ENCODE results near the gene GPR107.

The GPR107 gene

DNA sequence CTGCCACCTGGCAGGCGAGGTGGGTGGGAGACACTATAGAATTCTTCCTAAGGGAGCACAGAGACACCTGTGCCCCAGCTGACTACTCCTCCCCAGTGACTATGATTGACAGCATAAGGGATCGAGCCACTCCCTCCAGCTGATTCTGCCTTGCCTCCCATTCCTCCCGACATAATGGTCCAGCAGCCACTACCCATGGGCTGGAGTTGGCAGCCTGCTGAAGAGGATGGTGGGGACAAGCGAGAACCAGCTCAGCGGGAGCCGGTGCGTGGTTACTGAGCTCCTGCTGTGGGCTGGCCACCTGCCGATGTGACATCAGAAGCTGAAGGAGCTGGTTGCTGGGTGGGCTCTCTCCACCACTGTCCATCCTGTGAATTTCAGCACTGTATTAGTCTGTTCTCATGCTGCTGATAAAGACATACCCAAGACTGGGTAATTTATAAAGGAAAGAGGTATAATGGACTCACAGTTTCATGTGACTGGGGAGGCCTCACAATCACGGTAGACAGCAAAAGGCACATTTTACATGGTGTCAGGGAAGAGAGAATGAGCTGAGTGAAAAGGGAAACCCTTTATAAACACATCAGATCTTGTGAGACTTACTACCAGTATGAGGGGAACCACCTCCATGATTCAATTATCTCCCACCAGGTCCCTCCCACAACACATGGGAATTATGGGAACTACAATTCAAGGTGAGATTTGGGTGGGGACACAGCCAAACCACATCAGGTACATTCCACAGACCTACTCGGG lies 106.4 kb downstream of the GPR107 start:
- DNase-seq (ENCODE audit: low read depth) = no peak

DNA sequence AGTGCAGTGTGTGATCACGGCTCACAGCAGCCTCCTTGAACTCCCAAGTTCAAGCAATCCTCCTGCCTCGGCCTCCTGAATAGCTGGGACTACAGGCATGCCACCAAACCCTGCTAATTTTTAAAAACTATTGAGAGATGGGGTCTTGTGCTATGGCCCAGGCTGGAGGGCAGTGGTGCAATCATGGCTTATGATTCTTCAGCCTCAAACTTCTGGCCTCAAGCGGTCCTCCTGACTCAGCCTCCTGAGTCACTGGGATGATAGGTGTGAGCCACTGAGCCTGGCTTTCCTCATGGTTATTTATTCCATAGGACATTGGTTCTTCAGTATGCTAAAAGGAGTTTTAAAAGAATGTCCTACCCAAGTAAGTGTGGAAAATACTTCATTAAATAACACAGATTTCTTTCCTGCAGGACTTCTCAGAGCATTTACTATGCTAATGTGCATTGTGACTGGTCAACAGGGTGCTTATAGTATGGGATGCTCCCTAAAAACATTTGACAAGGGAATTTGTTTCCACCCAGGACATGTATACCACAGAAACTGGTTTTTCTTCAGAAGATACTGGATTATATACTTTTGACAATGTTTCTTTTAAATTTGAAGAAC lies 107.3 kb downstream of the GPR107 start:
- DNase-seq (ENCODE audit: low read depth) = no peak

DNA sequence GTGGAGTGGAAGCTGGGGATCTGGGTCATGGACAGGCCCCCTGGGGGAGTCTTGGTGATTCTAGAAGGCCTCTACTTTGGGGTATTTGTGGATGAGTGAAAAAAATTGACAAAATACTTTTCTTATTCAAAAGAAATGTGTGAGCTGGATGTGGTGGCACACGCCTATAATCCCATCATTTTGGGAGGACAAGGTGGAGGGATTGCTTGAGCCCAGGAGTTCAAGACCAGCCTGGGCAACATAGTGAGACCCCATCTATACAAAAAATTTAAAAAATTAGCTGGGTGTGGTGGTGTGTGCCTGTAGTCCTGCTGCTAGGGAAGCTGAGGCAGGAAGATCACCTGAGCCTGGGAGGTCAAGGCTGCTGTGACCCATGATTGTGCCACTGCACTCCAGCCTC lies 111.9 kb downstream of the GPR107 start:
- no peak for DNase-seq (ENCODE audit: low read depth)

DNA sequence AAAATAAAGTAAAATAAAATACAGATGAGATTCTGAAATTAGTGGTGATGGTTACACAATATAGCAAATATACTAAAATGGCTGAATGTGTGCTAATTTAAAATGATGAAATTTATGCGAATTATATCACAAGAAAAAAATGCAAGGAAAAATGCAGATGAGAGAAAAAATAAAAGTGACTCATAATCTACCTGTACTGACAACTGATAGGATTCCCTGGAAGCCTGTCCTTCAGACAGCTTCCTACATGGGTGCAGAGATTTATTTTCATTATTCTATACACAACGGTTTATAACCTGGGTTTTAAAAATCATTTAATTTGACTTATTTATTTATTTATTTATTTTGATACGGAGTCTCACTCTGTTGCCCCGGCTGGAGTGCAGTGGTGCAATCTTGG lies 112.7 kb downstream of the GPR107 start:
- no peak for DNase-seq (ENCODE audit: low read depth)

DNA sequence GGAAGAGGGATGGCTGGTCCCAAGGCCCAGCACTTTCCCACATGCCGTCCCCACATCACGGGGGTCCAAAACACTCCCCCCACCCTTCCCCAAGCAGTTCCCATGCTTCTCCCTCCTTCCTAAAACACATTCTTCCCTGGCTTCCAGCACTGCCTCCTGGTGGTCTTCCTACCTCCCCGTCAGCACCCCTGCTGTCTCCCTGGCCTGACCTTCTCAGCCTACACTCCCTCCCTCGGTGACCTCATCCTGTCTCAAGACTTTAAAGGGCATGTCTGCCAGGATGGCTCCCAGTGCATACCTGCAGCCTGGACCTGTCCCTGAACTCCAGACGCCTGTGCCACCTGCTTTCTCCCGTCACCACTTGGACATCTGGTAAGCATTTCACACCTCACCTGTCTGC lies 114.2 kb downstream of the GPR107 start:
- DNase-seq (ENCODE audit: low read depth) = no peak

DNA sequence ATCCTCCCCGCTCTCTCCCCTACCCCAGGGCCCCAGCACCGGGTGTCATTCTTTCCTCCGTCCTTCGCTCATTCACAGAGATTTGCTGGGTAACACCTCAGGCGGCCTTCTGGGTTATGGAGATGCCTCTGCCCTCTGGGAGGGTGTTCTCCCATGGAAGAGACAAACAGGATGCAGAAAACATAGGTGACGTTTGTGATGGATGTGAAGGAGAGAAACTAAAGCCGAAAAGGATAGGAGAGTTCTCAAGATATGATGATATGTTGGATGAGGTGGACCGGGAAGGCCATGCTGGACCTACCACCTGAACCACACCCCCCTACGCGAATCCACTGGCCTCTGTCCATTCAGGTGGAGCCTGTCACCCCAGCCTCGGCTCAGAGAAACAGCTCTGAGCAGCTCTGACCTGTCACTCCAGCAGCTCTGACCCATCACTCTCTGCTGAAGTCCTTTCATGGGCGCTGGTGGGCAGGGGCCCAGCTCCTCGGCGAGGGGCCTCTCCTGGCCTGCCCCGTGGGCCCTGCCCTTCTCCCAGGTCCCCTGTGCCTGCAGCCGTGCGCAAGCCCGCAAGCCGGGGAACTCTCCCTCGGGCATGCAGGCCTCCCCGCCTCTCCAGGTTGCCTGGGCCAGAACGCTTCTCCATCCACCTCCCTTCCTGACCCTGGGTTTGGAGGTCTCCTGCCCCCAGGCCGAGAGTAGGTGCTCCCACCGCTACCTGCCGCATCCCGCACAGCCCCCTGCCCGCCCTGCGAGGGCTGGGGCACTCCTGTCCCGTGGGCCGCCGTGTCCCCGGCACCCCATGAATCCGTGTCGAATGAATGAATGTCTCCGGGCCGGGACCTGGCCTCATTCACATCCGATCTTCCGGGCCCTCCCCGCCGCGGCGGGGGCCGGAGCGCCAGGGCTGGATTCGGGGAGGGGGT lies 117.8 kb downstream of the GPR107 start:
- DNase-seq (ENCODE audit: low read depth) = no peak

DNA sequence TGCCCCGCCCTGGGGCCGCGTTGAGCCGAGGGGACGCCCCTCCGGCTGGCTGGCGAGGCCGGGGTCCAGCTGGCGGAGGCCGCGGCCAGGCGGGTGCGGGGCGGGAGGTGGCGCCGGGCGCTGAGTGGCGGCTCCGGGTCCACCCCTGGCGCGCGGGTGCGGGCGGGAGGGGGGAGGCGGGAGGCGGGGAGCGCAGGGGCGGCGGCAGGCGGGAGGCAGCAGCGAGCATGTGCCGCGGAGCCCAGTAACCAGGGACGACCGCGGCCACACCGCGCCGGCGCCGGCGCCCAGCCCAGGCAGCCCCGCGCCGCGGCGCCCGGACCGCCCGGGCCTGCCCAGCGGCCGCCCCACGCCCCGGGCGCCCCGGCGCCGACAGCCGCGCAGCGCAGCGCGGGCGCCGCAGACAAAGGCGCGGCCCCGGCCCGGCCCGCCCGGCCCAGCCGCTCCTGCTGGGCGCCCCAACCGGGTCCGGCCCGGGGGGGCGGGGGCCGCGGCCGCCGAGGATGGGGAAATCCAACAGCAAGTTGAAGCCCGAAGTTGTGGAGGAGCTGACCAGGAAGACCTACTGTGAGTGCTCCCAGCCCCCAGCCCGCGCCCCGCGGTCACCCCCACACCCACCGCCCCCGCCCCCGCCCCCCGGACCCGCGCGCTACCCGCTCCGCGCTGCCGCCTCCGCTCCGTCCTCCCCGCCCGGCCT lies 118.6 kb downstream of the GPR107 start, which contains the start of gene NCS1:
Gene NCS1 (plus strand): TSS at position 244 of the 697 bp plus-strand sequence. CDS start 260 bp downstream, at position 504.
- peak; percentile 60 for DNase-seq (ENCODE audit: low read depth)

DNA sequence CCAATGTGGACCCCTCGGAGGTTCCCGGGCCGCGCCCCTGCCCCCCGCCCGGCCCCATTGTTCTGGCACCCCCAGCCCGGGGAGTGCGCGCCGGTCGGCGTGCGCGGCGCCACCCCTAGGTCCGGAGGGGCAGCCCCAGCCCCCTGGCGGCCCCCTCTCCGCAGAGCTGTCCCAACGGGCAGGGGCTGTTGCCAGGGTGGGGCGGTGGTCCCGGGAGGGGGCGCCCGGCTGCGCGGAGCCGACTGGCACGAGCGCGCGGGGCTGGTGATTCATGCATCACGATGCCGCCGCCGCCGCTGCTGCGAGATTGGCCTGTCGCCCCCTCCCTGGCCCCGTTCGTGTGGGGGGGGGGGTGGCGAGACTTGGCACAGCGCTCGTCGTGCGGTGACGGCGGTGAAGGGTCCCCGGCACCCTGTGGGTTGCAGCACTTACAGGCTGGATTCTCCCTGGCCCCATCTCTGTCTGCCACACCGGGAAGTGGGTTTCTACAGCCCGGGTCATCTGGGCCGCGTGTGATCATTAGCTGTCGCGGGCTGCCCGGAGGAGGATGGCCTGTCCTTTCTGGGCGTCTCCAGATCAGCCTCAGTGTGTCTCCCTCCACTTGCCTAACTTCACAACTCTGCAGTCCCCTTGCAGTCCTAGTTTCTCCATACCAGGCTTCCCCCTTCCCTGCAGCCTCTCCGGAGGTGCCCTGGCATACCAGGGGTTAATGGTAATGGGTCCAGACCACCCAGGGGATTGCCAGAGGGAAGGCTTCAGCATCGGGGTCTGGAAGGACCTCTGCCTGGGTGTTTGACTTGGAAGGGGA lies 119.4 kb downstream of the GPR107 start:
- peak; percentile 58 for DNase-seq (ENCODE audit: low read depth)

DNA sequence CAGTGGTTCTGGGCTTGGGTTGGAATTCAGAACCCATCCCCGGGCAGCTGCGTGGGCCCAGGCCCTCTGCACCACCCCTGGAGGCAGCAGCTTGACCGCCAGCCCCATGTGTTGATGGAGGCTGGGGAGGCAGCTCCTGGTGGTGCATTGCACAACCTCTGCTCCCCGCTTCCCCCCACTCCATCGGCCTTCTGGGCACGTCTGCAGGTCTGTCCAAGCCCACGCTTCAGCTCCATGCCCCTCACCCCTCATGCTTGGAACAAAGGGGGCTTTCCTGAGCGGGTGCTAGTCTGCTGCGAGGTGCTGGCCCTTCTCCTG lies 119.9 kb downstream of the GPR107 start:
- no peak for DNase-seq (ENCODE audit: low read depth)

DNA sequence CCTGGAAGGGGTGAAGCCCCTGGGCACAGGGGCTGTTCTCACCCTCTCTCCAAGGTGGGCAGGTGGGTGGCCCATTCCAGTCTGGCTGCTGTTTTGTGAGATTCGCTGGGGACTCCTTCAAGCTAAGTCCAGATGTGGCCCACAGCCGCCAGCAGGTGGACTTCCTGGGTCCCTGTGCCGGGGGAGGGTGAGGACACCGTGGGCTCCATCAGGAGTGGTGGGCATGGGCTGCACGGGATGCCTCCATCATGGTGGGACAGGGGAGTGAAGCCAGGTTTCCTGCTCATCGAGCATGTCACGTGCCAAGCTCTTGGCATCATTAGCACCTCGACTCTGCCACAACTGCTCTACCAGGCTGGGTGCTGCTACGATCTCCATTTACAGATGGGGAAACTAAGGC lies 120.3 kb downstream of the GPR107 start:
- DNase-seq (ENCODE audit: low read depth) = no peak

DNA sequence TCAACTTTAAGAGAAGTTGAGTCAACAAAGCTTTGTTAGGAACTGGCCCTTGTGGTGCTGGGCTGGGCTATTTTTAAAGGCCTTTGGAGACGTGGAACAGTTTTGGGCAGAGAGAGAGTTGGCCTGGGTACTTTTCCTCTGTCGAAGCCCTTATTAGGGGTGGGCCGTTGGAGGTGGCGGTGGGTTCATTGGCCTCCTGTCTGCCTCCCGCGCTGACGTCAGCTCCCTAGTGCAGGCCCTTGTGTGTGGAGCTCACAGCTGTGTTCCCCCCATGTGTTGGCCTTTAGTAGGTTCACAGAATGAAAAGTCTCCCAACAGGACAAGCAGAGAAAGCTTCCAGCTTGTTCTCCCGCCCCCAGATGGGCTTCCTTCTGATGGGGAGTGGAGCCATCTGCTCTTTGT lies 121.2 kb downstream of the GPR107 start:
- no peak for DNase-seq (ENCODE audit: low read depth)

DNA sequence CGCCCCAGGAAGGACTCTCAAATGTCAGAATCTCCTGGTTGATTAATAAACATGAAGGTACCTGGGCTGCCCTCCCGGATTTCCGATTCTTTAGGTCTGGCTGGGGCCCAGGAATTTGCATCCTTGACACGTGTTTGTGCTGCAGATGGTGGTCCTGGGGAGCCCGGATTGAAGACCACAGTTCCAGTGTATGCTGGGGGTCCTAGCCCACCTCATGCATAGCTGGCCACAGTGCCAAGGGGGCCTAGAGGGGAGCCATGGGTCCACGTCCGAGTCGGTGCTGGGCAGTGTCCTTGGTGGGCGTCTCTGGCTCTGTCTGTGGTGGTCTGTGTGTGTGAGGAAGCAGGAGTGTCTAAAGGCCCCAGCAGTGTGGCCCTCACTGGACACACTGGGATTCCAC lies 121.6 kb downstream of the GPR107 start:
- no peak for DNase-seq (ENCODE audit: low read depth)

DNA sequence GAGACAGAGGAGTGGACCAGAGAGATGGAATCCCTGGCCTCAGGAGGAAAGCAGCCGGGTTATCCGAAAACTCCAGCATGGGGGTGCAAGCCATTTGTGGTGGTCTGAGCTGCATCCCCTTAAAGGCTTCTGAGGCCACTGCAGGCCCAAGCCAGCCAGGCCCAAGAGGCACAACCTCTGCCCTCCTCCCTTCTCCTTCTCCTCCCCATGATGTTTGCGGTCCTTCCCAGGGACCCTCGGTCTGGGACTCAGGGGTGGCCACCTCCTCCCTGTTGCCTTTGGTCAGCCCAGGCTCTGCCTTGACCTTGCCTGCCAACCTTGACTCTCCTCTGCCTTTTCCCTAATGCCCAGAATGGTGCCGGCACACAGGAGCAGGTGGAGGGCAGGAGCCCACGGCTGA lies 123.1 kb downstream of the GPR107 start:
- DNase-seq (ENCODE audit: low read depth) = no peak

DNA sequence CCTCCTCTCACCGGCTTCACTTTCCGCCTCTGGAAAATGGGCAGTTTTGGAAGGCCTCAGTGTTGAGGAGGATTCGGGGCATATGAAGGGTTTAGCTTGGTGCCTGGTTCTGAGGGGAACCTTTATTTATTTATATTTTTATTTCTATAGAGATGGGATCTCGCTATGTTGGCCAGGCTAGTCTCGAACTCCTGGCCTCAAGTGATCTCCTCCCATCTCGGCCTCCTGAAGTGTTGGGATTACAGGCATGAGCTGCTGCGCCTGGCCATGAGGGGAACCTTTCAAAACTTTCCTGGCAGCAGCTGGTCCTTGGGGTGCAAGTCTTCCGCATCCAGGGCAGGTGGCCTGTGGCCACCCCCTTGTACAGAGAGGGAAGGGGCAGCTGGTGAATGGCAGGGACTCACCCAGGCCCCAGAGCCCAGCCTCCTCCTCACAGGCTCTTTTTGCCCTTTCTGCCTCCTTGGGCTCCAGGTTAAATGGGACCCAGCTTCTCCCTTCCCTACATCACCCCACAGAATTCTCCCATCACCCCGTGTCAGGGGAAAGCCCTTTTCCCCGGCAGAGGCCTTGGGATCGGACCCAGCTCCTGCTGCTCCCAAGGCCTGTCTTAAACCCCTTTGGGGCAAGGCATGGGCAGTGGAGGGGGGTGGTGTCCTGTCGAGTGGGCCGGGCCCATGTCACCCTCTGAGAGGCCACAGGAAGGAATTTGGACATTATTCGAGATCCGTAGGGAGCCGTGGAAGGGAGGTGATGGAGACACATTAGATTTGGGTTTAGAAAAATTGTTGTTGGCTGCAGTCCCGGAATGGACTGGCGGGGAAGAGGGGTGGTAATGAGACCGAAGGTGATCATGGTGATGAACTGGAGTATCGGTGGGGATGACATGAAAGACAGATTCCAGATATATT lies 124.4 kb downstream of the GPR107 start:
- no peak for DNase-seq (ENCODE audit: low read depth)

DNA sequence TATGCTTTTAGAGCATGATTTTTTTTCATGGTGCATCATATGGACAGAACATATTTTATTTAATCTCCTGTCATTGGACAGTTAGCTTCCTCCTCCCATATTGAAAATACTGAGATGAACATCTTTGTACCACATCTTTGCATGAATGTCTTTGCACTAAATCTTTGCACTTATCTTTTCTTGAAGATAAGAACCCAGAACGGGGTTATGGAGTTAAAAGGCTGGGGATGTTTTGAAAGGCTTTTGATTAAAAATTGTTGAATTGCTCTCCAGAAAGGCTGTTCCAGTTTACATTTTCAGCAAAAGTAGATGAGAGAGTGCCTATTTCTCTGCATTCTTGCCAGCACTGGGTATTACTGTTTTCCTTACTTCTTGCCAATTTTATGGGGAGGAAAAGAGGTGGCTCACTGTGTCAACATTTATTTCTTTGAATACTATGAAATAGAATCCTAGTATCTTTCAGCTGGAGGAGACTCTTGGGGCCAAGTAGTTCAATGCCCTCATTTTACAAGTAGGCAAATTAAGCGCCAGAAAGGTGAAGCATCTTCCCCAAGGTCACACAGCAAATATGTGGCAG lies 125.7 kb downstream of the GPR107 start:
- DNase-seq (ENCODE audit: low read depth) = no peak

DNA sequence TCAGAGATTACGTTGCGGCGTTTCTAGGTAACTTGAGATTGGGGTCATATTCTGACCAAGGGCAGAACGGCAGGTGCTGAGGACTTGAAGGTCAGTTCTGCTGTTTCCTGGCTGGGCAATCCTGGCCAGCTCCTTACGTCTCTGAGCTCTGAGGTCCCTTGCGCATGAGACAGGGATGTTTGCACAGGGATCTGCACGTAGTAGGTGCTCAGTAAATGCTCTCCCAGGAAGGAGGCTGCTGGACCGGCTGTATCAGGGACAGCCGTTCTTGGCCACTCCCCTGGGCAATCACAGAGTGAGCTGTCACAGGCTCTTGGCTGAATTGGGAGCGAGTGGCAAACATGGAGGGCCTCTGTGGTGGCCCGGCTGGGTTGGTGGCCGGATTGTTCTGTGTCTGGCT lies 126.8 kb downstream of the GPR107 start:
- no peak for DNase-seq (ENCODE audit: low read depth)

DNA sequence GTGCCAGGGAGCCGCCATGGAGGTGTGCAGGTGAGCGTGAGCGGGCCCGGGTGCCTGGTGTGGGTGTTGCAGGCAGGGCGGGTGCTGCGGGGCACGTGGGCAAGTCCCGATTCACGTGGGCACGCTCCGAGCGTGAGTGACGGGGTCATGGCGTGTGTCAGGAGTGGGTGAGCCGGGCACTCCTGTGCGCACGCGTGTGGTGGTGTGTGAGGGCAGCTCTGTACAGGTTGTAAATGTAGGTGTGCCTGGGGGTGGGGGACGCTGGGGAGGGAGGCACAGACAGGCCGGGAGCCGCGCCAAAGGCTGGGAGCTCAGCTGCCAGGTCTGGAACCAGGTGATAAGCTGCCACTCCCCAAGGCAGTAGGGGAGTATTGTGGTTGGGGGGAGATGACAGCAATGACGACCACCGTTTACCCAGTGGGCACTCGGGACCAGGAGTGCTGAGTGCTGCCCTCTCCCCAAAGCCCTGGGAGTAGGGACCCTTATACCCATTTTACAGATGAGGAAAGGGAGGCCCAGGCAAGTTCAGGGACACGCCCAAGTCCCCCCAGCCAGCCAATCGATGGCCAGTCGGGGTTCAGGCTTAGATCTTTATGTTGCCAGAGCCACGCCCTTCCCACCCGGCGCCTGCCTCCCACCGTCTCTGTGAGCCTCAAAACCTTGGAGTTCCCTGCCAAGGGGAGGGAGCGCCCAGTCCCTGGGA lies 128.1 kb downstream of the GPR107 start:
- no peak for DNase-seq (ENCODE audit: low read depth)

DNA sequence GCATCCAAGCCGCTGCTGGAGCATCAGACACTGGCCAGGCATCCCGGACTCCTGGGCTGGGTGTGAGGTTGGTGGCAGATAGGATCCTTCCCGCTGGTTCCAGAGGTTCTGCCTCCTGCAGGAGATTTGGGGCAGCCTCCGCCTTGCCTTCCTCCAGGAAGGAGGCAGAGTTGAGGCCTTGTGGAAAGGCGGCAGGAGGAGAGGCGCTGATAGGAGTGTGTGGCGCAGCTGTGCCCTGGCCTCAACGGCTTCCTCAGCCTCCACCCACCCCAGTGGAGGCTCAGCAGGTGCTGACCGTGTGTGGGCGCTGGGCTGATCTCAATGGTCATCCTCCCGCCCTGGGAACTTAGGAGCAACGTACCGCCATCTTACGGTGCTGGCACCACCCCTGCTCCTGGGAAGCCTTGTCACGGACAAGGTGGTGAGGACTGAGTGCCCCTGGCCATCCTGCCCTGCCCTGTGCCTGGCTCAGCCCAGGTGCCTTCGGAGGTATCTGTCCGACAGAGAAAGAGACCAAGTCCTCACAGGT lies 128.7 kb downstream of the GPR107 start:
- DNase-seq (ENCODE audit: low read depth) = no peak

DNA sequence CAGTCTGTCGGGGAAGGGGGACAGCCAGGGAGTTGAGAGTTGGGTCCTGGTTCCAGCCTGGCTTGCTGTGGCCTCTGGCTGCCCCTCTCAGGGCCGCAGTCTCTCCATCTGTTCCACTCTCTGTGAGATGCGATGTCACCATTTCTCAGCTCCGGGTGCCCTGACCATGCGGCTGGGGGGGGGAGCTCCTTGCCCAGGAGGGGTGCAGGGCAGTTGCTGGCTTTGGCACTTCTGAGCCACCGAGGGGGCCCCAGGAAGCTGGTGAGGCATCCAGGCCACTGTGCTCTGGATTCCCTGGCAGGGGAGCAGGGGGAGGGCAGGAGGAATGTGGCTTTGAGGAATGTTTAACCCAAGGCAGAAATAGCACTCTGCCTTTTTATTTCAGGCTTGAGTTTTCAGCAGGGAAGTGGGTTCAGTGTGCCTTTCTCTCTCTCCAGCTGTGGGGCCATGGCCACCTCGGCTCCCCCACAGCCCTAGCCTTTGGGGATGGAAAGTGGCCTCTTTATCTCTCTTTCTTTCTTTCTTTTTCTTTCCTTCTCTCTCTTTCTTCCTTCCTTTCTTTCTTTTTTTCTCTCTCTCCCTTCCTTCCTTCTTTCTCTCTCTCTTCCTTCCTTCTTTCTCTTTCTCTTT lies 129.5 kb downstream of the GPR107 start:
- no peak for DNase-seq (ENCODE audit: low read depth)

All from stimulated activated CD8-positive, alpha-beta memory T cell treated with anti-CD3 and anti-CD28 coated beads, Interleukin-12 subunit alpha, Interleukin-12 subunit beta, amount 100 ng/mL, for 4 hours (primary cell).